Measurements from ENCODE around the gene PSENEN. TPM values are rescaled to one million over a fixed set of nuclear protein-coding genes. Genes with fewer than 3 reads are reported as not detected.
"Not testable (repeated sequence)": the region's sequence is repeated elsewhere in the genome, so short reads cannot be mapped to it uniquely, and the experiment has no call there.

The PSENEN gene
- total RNA-seq, 3 donors from 2014 or later, result 56.7 to 92.1 (median 90.2) TPM

GRCh38 chr19:35767288-35768081, 22.0 kb downstream of the PSENEN start:
- ATAC-seq (peak; percentile 25), DNase-seq (no peak)
- no peaks in the 10 kb centered on the region for H3K36me3 ChIP-seq (ENCODE audit: low read depth)
- H3K9me3 ChIP-seq, result no peaks in the 10 kb centered on the region
- TF ChIP-seq CTCF (IDR thresholded peaks at IDR 0.05), result no peak
- intact Hi-C loops (cut with DNase I, micrococcal nuclease), result no loop called here
- H3K4me3 ChIP-seq, result no peak overlapping the region
- no peaks in the 10 kb centered on the region for H3K4me1 ChIP-seq (ENCODE audit: low read depth)

- ATAC-seq, result no peak
- no peaks in the 10 kb centered on the region for H3K9me3 ChIP-seq
- intact Hi-C loops (cut with DNase I, micrococcal nuclease), result no loop called here
- H3K4me3 ChIP-seq, result no peak overlapping the region
- no peaks in the 10 kb centered on the region for H3K4me1 ChIP-seq (ENCODE audit: low read depth)
- DNase-seq, result no peak
- H3K36me3 ChIP-seq (ENCODE audit: low read depth), result no peaks in the 10 kb centered on the region
- TF ChIP-seq CTCF (IDR thresholded peaks at IDR 0.05), result no peak
These were observed 22.6 kb downstream of the PSENEN start for GRCh38 chr19:35768082-35768421.

GRCh38 chr19:35772362-35772761, 26.9 kb downstream of the PSENEN start:
- H3K4me3 ChIP-seq; ATAC-seq; DNase-seq; H3K36me3 ChIP-seq (ENCODE audit: low read depth); H3K4me1 ChIP-seq (ENCODE audit: low read depth); H3K9me3 ChIP-seq; intact Hi-C loops (cut with DNase I, micrococcal nuclease): not testable (repeated sequence)

GRCh38 chr19:35773020-35773806, 27.8 kb downstream of the PSENEN start:
- no peaks in the 10 kb centered on the region for H3K4me1 ChIP-seq (ENCODE audit: low read depth)
- H3K36me3 ChIP-seq (ENCODE audit: low read depth), result no peaks in the 10 kb centered on the region
- no peak overlapping the region for H3K4me3 ChIP-seq
- no peak for TF ChIP-seq CTCF (IDR thresholded peaks at IDR 0.05)
- ATAC-seq, result no peak
- intact Hi-C loops (cut with DNase I, micrococcal nuclease), result no loop called here
- no peaks in the 10 kb centered on the region for H3K9me3 ChIP-seq
- no peak for DNase-seq

GRCh38 chr19:35774274-35775045, 29.0 kb downstream of the PSENEN start:
- H3K4me3 ChIP-seq, result no peak overlapping the region

More at GRCh38 chr19:35774274-35775045, 29.0 kb downstream of the PSENEN start:
- no peaks in the 10 kb centered on the region for H3K9me3 ChIP-seq
- no peak for ATAC-seq
- intact Hi-C loops (cut with DNase I, micrococcal nuclease), result no loop called here
- peak in 1 of 3 donors; percentile 24 for DNase-seq
- TF ChIP-seq CTCF (IDR thresholded peaks at IDR 0.05), result no peak
- no peaks in the 10 kb centered on the region for H3K4me1 ChIP-seq (ENCODE audit: low read depth)
- H3K36me3 ChIP-seq (ENCODE audit: low read depth), result no peaks in the 10 kb centered on the region
